Omental fat pad (tissue), 4 donors: Measurements from ENCODE around the gene GRHL3. TPM values are rescaled to one million over a fixed set of nuclear protein-coding genes. Genes with fewer than 3 reads are reported as not detected.

ENCODE experiments used
- ATAC-seq: fragments of 150-250 bp; one replicate; pipeline ENCODE4 v1.9.1; 2016; ENCODE audit warnings: mild to moderate bottlenecking, moderate library complexity; ENCODE audit not compliant: low FRiP score
- DNase-seq: peaks from one replicate; pipeline ENCODE4 v3.0.0-alpha.2; 2019; ENCODE audit warnings: low spot score
- CTCF ChIP-seq, 3 donors: fragments of 450-650 bp; IDR thresholded peaks; one replicate each; pipeline ENCODE4 v1.5.1; 2016 to 2017; ENCODE audit warnings: antibody characterized with exemption in 3 of 3, mild to moderate bottlenecking in 3 of 3, moderate library complexity in 2 of 3
- total RNA-seq, 4 donors: library from RNA; depleted of rRNA; stranded (reverse); fragments of >200 nt; gene quantifications; one replicate each; pipeline ENCODE4 v1.1.0, GENCODE V29; 2016

Gene GRHL3
- total RNA-seq, 4 donors from 2014 or later: 0.44 to 3.3 (median 0.66) TPM

DNA sequence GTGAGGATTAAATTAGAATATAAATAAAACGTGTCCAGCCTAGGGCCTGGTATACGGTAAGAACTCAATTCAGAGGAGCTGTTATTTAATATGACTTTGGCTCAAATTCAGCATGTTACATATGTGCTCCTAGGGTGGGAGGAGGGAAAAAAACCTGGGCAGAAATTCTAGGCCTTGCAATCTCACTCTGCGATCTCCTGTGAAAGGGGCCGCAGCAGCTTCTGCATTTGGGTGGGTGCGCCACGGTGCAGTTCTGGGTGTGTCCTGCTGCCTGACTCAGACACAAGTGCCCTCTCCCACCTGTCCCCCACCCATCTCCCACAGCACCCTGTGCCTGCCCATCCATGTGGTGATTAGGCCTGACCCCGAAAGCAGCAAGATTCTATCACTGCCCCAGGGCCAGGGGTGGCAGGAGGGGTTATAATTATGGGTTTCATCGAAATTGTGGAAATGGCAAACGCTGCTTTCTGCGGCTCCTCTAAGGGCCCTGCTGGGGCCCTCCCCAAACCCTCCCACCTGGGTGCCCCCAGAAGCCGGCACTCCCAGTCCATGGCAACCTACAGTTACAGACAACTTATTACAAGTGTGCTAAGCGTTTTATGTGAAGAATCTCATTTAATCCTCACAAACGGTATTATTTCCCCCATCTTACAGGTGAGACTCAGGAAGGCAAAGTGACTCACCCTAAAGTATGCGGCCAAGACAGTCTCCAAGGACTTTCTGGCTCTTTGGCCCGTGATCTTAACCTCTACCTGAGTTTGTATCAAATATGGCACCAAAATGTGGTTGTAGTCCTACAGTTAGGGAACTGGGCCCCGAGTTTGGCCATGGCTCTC is 25.5 kb upstream of the GRHL3 start:
- TF ChIP-seq CTCF (IDR thresholded peaks at IDR 0.05): no peak
- no peak for DNase-seq
- no peak for ATAC-seq

DNA sequence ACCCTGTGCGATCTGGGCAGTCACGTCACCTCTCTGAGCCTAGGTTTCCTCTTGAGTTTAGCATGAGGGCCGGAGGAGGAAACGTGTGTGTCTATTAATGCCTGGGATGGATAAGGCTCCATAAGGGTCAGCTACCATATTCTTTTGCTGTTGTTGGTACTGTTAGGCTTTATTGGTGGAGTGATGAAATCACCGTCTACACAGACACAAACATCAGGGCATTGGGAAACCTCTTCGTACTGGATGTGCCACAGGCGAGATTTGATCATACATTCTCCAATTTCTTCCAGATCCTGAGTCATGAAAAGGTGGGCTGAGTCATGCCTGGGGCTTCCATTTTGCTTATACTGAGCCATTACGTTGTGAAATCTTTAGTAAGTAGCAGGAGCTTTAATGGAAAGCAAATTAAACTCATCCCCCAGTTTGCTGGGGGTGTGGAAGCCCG is 24.9 kb upstream of the GRHL3 start:
- no peak for TF ChIP-seq CTCF (IDR thresholded peaks at IDR 0.05)
- peak; percentile 80 for ATAC-seq
- no peak for DNase-seq

GRCh38 chr1:24294716-24295371 is 24.3 kb upstream of the GRHL3 start:
- no peak for TF ChIP-seq CTCF (IDR thresholded peaks at IDR 0.05)
- peak; percentile 86 for ATAC-seq

GRCh38 chr1:24295535-24295934 is 23.6 kb upstream of the GRHL3 start:
- ATAC-seq (no peak), DNase-seq (no peak)
- TF ChIP-seq CTCF (IDR thresholded peaks at IDR 0.05): no peak

More at GRCh38 chr1:24294716-24295371, 24.3 kb upstream of the GRHL3 start:
- DNase-seq: no peak

GRCh38 chr1:24297187-24297851 is 21.8 kb upstream of the GRHL3 start:
- DNase-seq (no peak), ATAC-seq (no peak)
- no peak for TF ChIP-seq CTCF (IDR thresholded peaks at IDR 0.05)

DNA sequence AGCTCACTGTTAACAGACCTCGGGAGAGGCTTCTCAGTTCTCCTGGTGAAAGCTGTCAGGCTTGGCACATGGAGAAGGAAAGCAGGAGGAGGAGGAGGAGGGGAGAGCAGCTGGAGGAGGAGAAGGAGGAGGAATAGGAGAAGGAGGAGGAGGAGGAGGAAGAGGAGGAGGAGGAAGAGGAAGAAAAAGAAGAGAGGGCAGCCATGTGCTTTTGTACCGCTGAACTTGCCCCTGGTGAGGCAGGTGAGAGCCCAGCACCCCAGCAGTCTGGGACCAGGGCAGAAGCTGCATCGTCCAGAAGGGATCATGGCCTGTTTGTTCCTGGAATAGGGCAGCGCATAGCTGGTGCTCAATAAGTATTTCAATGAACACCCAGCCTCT is 21.3 kb upstream of the GRHL3 start:
- no peak for ATAC-seq
- no peak for TF ChIP-seq CTCF (IDR thresholded peaks at IDR 0.05)
- no peak for DNase-seq
